22Rv1 (cell line): ENCODE results near the gene TP73.

Source experiments
- H3K27ac ChIP-seq: fragments of 450-650 bp; 2 replicates; pipeline ENCODE4 v1.5.1; 2017
- CTCF ChIP-seq: fragments of 450-650 bp; IDR thresholded peaks from 2 replicates; pipeline ENCODE4 v1.5.1; 2017; ENCODE audit warnings: mild to moderate bottlenecking
- ZFX ChIP-seq: fragments of 450-650 bp; IDR thresholded peaks from 2 replicates; pipeline ENCODE4 v1.6.1; 2017; ENCODE audit warnings: antibody characterized with exemption, borderline replicate concordance

TP73 gene

GRCh38 chr1:3640121-3640837 lies 12.0 kb upstream of the TP73 start:
- TF ChIP-seq CTCF (no peak), ZFX (no peak)

GRCh38 chr1:3641046-3641760 lies 11.1 kb upstream of the TP73 start:
- TF ChIP-seq ZFX, result no peak
- no peak for TF ChIP-seq CTCF
- no peak overlapping the region for H3K27ac ChIP-seq

More at GRCh38 chr1:3640121-3640837, 12.0 kb upstream of the TP73 start:
- H3K27ac ChIP-seq, result no peak overlapping the region

GRCh38 chr1:3641816-3642215 lies 10.5 kb upstream of the TP73 start:
- TF ChIP-seq ZFX (no peak), CTCF (no peak)
- no peak overlapping the region for H3K27ac ChIP-seq

GRCh38 chr1:3642919-3643675 lies 9.2 kb upstream of the TP73 start:
- no peak overlapping the region for H3K27ac ChIP-seq
- TF ChIP-seq CTCF, result no peak
- no peak for TF ChIP-seq ZFX

GRCh38 chr1:3644273-3644672 lies 8.0 kb upstream of the TP73 start:
- no peak overlapping the region for H3K27ac ChIP-seq
- no peak for TF ChIP-seq CTCF
- TF ChIP-seq ZFX, result no peak

GRCh38 chr1:3645247-3645646 lies 7.1 kb upstream of the TP73 start:
- TF ChIP-seq CTCF, result no peak
- no peak for TF ChIP-seq ZFX
- no peak overlapping the region for H3K27ac ChIP-seq
